Measurements from ENCODE around the gene AKR1C1.
"Not testable (repeated sequence)": the region's sequence is repeated elsewhere in the genome, so short reads cannot be mapped to it uniquely, and the experiment has no call there.

Gene AKR1C1

GRCh38 chr10:4945766-4946717 is 17.2 kb upstream of the AKR1C1 start:
- no peak overlapping the region for H3K4me3 ChIP-seq (ENCODE audit: low read depth, low read length)
- DNase-seq (ENCODE audit: low read depth) = no peak

- H3K4me3 ChIP-seq (ENCODE audit: low read depth, low read length) = no peak overlapping the region
- no peak for DNase-seq (ENCODE audit: low read depth)
Measured at GRCh38 chr10:4947039-4947634, 16.1 kb upstream of the AKR1C1 start.

- DNase-seq (ENCODE audit: low read depth) = peak; percentile 94
Measured at GRCh38 chr10:4947635-4948596, 15.3 kb upstream of the AKR1C1 start.

GRCh38 chr10:4951512-4952162 is 11.6 kb upstream of the AKR1C1 start:
- not testable (repeated sequence) for H3K4me3 ChIP-seq (ENCODE audit: low read depth, low read length); DNase-seq (ENCODE audit: low read depth)

More at GRCh38 chr10:4947635-4948596, 15.3 kb upstream of the AKR1C1 start:
- H3K4me3 ChIP-seq (ENCODE audit: low read depth, low read length) = no peak overlapping the region

- H3K4me3 ChIP-seq (ENCODE audit: low read depth, low read length) = no peak overlapping the region
- DNase-seq (ENCODE audit: low read depth) = no peak
Measured at GRCh38 chr10:4953405-4953804, 9.8 kb upstream of the AKR1C1 start.

GRCh38 chr10:4956088-4956487 is 7.1 kb upstream of the AKR1C1 start:
- not testable (repeated sequence) for DNase-seq (ENCODE audit: low read depth); H3K4me3 ChIP-seq (ENCODE audit: low read depth, low read length)

- not testable (repeated sequence) for DNase-seq (ENCODE audit: low read depth); H3K4me3 ChIP-seq (ENCODE audit: low read depth, low read length)
Measured at GRCh38 chr10:4956955-4957645, 6.1 kb upstream of the AKR1C1 start.

- not testable (repeated sequence) for H3K4me3 ChIP-seq (ENCODE audit: low read depth, low read length); DNase-seq (ENCODE audit: low read depth)
Measured at GRCh38 chr10:4961558-4961957, 1.7 kb upstream of the AKR1C1 start.

GRCh38 chr10:4962308-4962707 is 907 bp upstream of the AKR1C1 start:
- not testable (repeated sequence) for DNase-seq (ENCODE audit: low read depth); H3K4me3 ChIP-seq (ENCODE audit: low read depth, low read length)

GRCh38 chr10:4963815-4964154 is 570 bp downstream of the AKR1C1 start:
- not testable (repeated sequence) for H3K4me3 ChIP-seq (ENCODE audit: low read depth, low read length); DNase-seq (ENCODE audit: low read depth)

GRCh38 chr10:4965763-4966162 is 2.5 kb downstream of the AKR1C1 start:
- H3K4me3 ChIP-seq (ENCODE audit: low read depth, low read length); DNase-seq (ENCODE audit: low read depth): not testable (repeated sequence)

- not testable (repeated sequence) for H3K4me3 ChIP-seq (ENCODE audit: low read depth, low read length); DNase-seq (ENCODE audit: low read depth)
Measured at GRCh38 chr10:4967189-4967588, 4.0 kb downstream of the AKR1C1 start.

GRCh38 chr10:4969289-4969688 is 6.1 kb downstream of the AKR1C1 start:
- H3K4me3 ChIP-seq (ENCODE audit: low read depth, low read length); DNase-seq (ENCODE audit: low read depth): not testable (repeated sequence)

GRCh38 chr10:4970362-4970761 is 7.1 kb downstream of the AKR1C1 start:
- not testable (repeated sequence) for DNase-seq (ENCODE audit: low read depth); H3K4me3 ChIP-seq (ENCODE audit: low read depth, low read length)

- not testable (repeated sequence) for H3K4me3 ChIP-seq (ENCODE audit: low read depth, low read length)
Measured at GRCh38 chr10:4972369-4973142, 9.3 kb downstream of the AKR1C1 start.

GRCh38 chr10:4973294-4973693 is 10.1 kb downstream of the AKR1C1 start:
- DNase-seq (ENCODE audit: low read depth); H3K4me3 ChIP-seq (ENCODE audit: low read depth, low read length): not testable (repeated sequence)

More at GRCh38 chr10:4972369-4973142, 9.3 kb downstream of the AKR1C1 start:
- not testable (repeated sequence) for DNase-seq (ENCODE audit: low read depth)

GRCh38 chr10:4974400-4974799 is 11.2 kb downstream of the AKR1C1 start:
- H3K4me3 ChIP-seq (ENCODE audit: low read depth, low read length); DNase-seq (ENCODE audit: low read depth): not testable (repeated sequence)

- no peak overlapping the region for H3K4me3 ChIP-seq (ENCODE audit: low read depth, low read length)
- no peak for DNase-seq (ENCODE audit: low read depth)
Measured at GRCh38 chr10:4977025-4977424, 13.8 kb downstream of the AKR1C1 start.
